NCI-H526 (cell line): ENCODE results near the gene ISLR.

Experiments used
- DNase-seq, 2 experiments: peaks; one replicate each; lab custom pipeline; 2025; lab: John Stamatoyannopoulos, UW

Gene ISLR

DNA sequence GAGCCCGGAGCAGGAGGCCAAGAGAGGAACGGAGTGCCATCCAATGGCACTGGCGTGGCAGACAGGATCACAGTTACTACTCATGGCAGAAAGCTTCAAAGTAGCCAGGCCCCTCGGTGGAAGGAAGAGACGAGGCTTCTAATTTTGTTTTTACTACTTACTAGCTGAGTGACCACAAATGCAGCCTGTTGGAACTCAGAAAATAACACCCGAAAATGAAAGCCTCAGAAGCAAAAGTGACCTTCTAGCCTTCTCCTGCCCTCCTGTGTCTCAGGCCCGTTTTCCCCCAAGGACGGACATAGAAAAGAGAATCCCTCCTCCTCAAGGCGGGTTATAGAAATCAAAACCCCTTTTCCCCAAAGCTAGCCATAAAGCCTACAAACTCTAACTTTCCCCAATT lies 39.0 kb downstream of the ISLR start:
- DNase-seq: no peak

GRCh38 chr15:74213858-74214284 lies 40.4 kb downstream of the ISLR start:
- no peak for DNase-seq

GRCh38 chr15:74214324-74215021 lies 41.0 kb downstream of the ISLR start:
- no peak for DNase-seq

- no peak for DNase-seq
Observed at GRCh38 chr15:74215958-74216357, 42.4 kb downstream of the ISLR start.

- no peak for DNase-seq
Observed at GRCh38 chr15:74216949-74217348, 43.4 kb downstream of the ISLR start.

- no peak for DNase-seq
Observed at GRCh38 chr15:74217907-74218885, 44.7 kb downstream of the ISLR start.

GRCh38 chr15:74220475-74221248 lies 47.2 kb downstream of the ISLR start:
- DNase-seq: no peak

DNA sequence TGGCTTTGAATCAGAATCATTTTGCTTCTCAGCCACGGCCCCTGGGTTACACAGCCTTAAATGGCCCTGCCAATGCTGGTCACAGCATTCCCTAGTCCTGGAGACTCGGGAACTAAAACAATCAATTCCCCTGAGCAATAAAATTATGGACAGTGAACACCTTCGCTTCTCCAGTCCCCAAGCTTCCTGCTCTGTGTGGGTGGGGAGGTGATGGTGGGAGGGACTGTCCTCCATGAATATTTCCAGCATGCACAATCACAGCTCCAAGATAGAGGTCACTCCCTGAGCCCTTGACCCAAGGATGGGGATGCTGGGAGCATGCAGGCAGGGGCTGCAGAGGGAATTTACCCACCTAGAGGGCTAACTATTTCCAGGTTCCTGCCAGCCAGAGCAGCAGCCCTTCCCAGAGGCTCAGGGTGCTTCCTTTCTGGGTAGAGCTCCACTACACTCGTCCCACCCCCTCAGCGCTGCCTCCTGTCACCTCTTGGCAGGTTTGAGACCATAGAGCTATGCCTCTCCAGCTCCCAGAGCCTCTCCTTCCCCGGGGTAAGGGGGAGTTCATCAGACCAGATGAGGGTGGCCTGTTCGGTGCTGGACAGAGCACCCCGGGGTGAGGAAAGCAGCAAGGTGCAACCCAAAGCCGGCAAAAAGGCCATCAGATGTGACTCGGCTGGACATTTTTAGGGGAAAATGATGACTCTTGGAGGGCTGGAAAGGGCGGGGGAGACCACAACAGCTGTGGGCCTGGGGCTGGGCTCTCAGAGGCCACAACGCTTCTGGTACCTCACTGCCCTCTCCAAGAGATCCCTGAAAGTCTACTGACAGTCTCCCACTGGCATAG lies 48.1 kb downstream of the ISLR start:
- no peak for DNase-seq

DNA sequence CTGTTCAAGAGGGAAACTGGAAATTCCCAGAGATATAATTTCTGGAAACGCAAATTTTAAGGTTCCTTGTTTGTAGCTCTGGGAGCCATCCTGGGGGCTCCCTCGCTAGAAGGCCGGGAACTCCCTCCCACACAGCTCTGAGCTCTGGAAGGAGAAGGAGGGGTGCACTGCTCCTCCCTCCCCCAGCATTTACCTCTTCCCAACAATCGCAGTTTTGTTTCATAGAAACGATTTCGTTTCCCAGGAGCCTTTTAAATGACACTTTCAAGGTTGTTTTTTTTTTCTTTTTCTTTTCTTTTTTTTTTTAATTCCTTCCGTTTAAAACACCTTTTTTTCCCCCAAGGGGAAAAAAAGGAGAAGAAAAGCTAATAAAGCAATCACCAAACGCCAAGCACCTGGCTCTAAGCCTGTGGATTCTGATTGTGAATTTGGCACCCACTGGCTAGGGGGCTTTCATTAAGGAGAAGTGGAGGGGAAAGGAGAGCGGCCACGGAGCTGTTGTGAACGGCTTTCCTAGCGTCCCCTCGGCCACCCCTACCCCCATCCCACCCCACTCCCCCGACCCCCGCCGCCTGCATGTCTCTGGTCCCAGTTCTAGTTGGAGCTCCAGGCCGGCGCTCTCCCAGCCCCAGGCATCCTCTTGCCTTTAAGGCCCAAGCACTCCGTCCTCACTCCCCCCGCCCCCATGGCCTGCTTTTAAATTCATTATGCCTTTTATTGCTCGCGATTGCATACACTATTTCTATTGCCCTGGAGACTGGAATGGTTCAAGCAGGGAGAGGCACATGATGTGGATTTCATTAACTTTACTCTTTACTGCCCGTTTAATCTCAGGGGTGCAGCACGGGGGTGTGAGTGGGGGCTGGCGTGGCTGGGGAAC lies 49.0 kb downstream of the ISLR start:
- DNase-seq: peak in 1 of 2 experiments; percentile 45

DNA sequence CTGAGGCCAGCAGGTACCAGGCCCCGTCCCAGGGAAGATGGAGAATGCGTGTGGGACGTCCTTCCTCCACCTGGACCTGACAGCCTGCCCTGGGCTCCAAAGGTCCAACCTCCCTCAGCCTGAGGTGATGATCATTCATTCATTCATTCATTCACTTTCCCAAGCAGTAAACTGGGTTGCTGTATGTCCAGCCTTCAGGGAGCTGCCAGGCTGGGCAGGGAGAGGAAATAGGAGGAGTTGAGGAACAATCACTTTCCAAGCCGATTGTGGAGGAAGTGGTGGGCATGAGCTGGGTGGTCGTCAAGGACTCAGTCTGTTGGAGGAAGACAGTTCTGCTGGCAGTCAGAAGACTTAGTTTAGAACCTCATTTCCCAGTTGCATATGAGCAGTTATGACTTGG lies 52.4 kb downstream of the ISLR start:
- DNase-seq: no peak
